Astrocyte of the spinal cord (primary cell): ENCODE data around the gene WDR19.

Experiments used
- DNase-seq: peaks from one replicate; pipeline ENCODE4 v3.0.0; 2011; ENCODE audit warnings: low read depth, low spot score
- H3K4me3 ChIP-seq: 2 replicates; pipeline ENCODE4 v1.5.1; 2011; ENCODE audit warnings: low read depth, mild to moderate bottlenecking, low read length, moderate library complexity
- CTCF ChIP-seq: IDR thresholded peaks from 2 replicates; pipeline ENCODE4 v1.5.1; 2012; ENCODE audit warnings: low read depth, mild to moderate bottlenecking, low read length, inconsistent platforms
- in situ Hi-C: cut with HindIII; loops from 2 replicates; pipeline ENCODE4 v1.10.0; 2017; ENCODE audit warnings: low sequenced_read_pairs

Gene WDR19

GRCh38 chr4:39181520-39181904, 817 bp upstream of the WDR19 start:
- in situ Hi-C loops, result no loop called here
- peak overlapping the region; percentile 45 for H3K4me3 ChIP-seq
- TF ChIP-seq CTCF, result no peak
- no peak for DNase-seq

GRCh38 chr4:39201963-39202362, 19.6 kb downstream of the WDR19 start:
- no peak for DNase-seq
- in situ Hi-C loops, result no loop called here
- TF ChIP-seq CTCF, result no peak
- H3K4me3 ChIP-seq, result no peak overlapping the region

- no peak for TF ChIP-seq CTCF
- no peak overlapping the region for H3K4me3 ChIP-seq
- no peak for DNase-seq
- in situ Hi-C loops, result no loop called here
Measured at GRCh38 chr4:39204543-39204942, 22.2 kb downstream of the WDR19 start.

- in situ Hi-C loops, result no loop called here
- no peak for DNase-seq
- no peak overlapping the region for H3K4me3 ChIP-seq
- TF ChIP-seq CTCF, result no peak
Measured at GRCh38 chr4:39205000-39205399, 22.7 kb downstream of the WDR19 start.

- in situ Hi-C loops, result no loop called here
- TF ChIP-seq CTCF, result no peak
- no peak overlapping the region for H3K4me3 ChIP-seq
- DNase-seq, result no peak
Measured at GRCh38 chr4:39205476-39205875, 23.1 kb downstream of the WDR19 start.

- no peak for TF ChIP-seq CTCF
- in situ Hi-C loops, result no loop called here
- DNase-seq, result peak; percentile 26
- H3K4me3 ChIP-seq, result no peak overlapping the region
Measured at GRCh38 chr4:39227906-39228305, 45.6 kb downstream of the WDR19 start.

GRCh38 chr4:39228377-39228776, 46.0 kb downstream of the WDR19 start:
- H3K4me3 ChIP-seq, result no peak overlapping the region
- in situ Hi-C loops, result no loop called here
- TF ChIP-seq CTCF, result no peak
- no peak for DNase-seq
